BE2C (cell line): ENCODE measurements around the gene OTUD1.

ENCODE experiments used
- DNase-seq: peaks from one replicate; pipeline ENCODE4 v3.0.0-alpha.2; 2020
- H3K27me3 ChIP-seq: fragments of 250-450 bp; sonication (Bioruptor Pico); 2 replicates; pipeline ENCODE4 v1.5.1; 2020; ENCODE audit warnings: mild to moderate bottlenecking
- H3K36me3 ChIP-seq: fragments of 250-450 bp; sonication (Bioruptor Pico); 2 replicates; pipeline ENCODE4 v1.5.1; 2020; ENCODE audit warnings: mild to moderate bottlenecking
- H3K4me1 ChIP-seq: fragments of 250-450 bp; sonication (Bioruptor Pico); 2 replicates; pipeline ENCODE4 v1.5.1; 2020
- H3K4me3 ChIP-seq: 2 replicates; pipeline ENCODE4 v1.5.1; 2011; ENCODE audit warnings: low read depth, low read length
- H3K9me3 ChIP-seq: fragments of 250-450 bp; sonication (Bioruptor Pico); 2 replicates; pipeline ENCODE4 v1.5.1; 2020
- CTCF ChIP-seq: IDR thresholded peaks from 2 replicates; pipeline ENCODE4 v1.5.1; 2012; ENCODE audit warnings: mild to moderate bottlenecking, low read depth, low read length

OTUD1 gene

GRCh38 chr10:23399701-23400144 lies 39.2 kb upstream of the OTUD1 start:
- H3K4me3 ChIP-seq = no peak overlapping the region
- no peaks in the 10 kb centered on the region for H3K36me3 ChIP-seq
- H3K4me1 ChIP-seq = no peaks in the 10 kb centered on the region
- DNase-seq = no peak
- H3K27me3 ChIP-seq = no peaks in the 10 kb centered on the region
- TF ChIP-seq CTCF = no peak
- H3K9me3 ChIP-seq = no peaks in the 10 kb centered on the region

DNA sequence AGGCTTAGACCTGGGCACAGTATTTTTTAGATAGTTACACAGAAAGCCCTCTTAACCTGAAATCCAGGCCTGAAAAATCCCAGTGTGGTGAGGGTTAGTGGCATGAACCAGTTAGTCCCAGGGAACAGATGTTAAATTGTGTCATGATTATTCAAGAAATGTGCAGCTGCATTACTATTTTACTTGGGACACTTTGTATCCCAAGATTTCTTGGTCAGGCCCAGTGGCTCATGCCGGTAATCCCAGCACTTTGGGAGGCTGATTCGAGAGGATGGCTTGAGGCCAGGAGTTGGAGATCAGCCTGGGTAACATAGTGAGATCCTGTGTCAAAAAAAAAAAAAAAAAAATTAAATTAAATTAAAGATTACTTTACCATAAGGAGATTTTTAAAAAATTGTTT lies 36.0 kb upstream of the OTUD1 start:
- Histone ChIP-seq H3K4me1 (no peaks in the 10 kb centered on the region), H3K36me3 (no peaks in the 10 kb centered on the region), H3K4me3 (no peak overlapping the region), H3K9me3 (no peaks in the 10 kb centered on the region), H3K27me3 (no peaks in the 10 kb centered on the region)
- no peak for TF ChIP-seq CTCF
- DNase-seq = no peak

DNA sequence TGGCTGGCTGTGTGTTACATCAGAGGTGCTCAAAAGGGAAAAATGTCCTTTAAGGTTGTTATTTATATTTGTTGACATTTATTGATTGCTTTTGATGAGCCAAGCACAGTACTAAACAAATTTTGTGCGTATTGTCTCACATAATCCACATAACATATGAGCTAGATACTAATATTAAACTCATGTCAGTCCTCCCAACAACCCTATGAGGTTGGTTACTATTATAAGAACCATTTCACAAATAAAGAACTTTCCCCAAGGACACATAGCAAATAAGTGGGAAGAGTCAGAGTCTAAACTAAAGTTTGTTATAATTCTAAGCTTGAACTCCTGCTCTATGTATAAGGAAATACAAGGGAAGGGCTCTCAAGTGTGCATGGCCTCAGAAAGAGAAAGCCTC lies 35.6 kb upstream of the OTUD1 start:
- no peaks in the 10 kb centered on the region for H3K27me3 ChIP-seq
- DNase-seq = no peak
- TF ChIP-seq CTCF = no peak
- H3K36me3 ChIP-seq = no peaks in the 10 kb centered on the region
- no peaks in the 10 kb centered on the region for H3K9me3 ChIP-seq
- H3K4me3 ChIP-seq = no peak overlapping the region
- no peaks in the 10 kb centered on the region for H3K4me1 ChIP-seq

DNA sequence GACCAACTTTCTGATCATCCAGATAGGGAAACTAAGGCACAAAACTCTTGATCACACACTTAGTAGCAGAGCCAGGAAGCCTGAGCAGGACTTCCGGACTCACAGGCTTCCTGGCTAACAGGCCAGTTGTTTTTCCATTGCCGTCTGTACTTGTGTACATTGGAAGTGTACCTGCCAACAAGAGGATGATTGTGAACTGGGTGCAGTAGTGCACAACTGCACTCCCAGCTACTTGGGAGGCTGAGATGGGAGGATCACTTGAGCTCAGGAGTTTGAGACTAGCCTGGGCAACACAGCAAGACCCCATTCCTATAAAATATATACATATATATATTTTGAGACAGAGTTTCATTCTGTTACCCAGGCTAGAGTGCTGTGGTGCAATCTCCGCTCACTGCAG lies 35.2 kb upstream of the OTUD1 start:
- Histone ChIP-seq H3K4me3 (no peak overlapping the region), H3K9me3 (no peaks in the 10 kb centered on the region), H3K36me3 (no peaks in the 10 kb centered on the region), H3K27me3 (no peaks in the 10 kb centered on the region), H3K4me1 (no peaks in the 10 kb centered on the region)
- TF ChIP-seq CTCF = no peak
- no peak for DNase-seq

DNA sequence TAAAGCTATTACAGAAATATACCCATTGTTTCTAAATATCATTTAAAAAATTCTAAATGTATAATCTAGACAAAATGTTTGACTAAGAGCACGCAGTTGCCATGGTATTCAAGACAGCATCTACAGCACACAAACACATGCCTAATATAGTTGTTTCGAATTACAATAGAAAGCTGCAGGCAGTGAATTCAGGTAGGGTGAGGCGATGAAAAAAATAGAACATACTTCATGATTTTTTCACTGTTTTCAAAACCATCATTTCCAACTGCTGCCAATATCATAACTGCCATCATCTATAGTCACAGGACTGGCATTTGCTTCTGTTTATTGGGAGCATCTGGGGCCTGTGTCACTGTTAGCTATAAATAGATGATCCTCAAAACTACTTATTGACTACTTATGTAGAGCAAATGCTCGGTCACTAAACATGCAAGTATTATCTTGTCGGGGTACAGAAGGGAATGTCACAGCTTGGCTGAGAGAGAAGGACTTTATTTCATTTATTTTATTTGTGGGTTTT lies 34.4 kb upstream of the OTUD1 start:
- TF ChIP-seq CTCF = no peak
- Histone ChIP-seq H3K4me3 (no peak overlapping the region), H3K36me3 (no peaks in the 10 kb centered on the region), H3K27me3 (no peaks in the 10 kb centered on the region), H3K4me1 (no peaks in the 10 kb centered on the region), H3K9me3 (no peaks in the 10 kb centered on the region)
- DNase-seq = no peak

GRCh38 chr10:23405540-23405939 lies 33.3 kb upstream of the OTUD1 start:
- H3K36me3 ChIP-seq = no peaks in the 10 kb centered on the region
- H3K4me3 ChIP-seq = no peak overlapping the region
- no peaks in the 10 kb centered on the region for H3K4me1 ChIP-seq
- H3K27me3 ChIP-seq = no peaks in the 10 kb centered on the region
- DNase-seq = no peak
- H3K9me3 ChIP-seq = no peaks in the 10 kb centered on the region
- TF ChIP-seq CTCF = no peak
